Right hindlimb (tissue), 1 donor: ENCODE measurements around the gene UMPS.
"Not testable (repeated sequence)": the region's sequence is repeated elsewhere in the genome, so short reads cannot be mapped to it uniquely, and the experiment has no call there.

Experiments
- DNase-seq: peaks from one replicate; pipeline ENCODE4 v3.0.0-alpha.2; 2018

The UMPS gene

DNA sequence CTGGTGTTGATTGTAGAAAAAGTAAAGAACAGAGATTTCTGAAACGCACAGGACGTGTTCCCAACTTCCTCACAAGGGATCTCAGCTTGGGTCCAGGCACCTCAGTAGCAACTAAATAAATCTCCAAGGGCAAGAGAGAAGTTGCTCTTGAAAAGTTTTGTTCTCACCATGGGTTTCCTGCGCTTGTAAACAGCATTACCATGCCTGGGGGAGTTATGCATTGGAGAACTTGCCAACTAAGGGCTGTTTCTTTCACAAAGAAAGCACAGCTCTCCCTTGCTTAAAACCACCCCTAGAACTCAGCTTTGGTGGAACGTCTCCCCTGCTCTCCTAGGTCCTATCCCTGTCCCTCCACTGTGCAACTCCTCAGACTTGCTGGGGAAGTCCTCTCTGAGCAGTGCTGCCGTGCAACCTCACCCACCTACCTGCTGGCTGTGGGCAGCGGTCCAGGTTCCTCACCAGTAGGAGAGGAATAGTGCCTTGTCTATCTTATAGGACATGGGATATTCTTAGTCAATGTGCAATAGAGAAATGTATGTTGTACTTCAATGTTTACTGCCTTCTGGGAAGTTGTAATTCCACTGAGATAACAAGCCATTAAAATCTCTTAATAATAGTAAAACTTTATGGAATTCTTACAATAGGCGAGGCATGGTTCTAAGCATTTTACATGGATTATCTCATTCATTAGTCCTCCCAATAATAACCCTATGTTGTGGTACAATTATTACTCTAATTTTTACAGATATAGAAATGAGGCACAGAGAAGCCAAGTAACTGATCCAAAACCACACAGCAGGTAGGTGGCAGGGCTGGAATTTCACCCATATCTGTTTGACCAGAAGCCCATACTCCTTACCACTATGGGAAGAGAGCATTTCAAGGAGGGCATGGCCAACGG lies 51.5 kb downstream of the UMPS start:
- no peak for DNase-seq

- not testable (repeated sequence) for DNase-seq
Observed at GRCh38 chr3:124782377-124782712, 52.1 kb downstream of the UMPS start.

DNA sequence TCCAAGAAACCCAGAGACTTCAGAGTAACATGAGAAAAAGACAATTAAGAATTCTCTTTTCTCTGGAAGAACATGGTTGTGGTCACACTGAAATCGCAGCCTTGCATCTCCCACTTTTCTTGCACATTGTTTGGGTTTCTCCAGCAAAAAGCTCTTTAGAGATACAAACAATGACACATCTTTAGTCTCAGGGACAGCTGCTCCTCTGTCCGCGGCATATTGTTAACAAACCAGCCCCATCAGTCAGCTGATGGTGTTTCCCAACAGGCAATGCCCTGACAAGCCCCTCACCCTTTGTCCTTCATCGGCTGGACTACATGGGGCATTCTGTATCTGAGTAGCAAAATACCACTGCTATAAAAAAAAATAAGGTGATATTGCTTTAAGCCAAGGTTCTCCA lies 53.4 kb downstream of the UMPS start:
- no peak for DNase-seq

GRCh38 chr3:124784686-124785382 lies 54.6 kb downstream of the UMPS start:
- DNase-seq, result peak; percentile 59

DNA sequence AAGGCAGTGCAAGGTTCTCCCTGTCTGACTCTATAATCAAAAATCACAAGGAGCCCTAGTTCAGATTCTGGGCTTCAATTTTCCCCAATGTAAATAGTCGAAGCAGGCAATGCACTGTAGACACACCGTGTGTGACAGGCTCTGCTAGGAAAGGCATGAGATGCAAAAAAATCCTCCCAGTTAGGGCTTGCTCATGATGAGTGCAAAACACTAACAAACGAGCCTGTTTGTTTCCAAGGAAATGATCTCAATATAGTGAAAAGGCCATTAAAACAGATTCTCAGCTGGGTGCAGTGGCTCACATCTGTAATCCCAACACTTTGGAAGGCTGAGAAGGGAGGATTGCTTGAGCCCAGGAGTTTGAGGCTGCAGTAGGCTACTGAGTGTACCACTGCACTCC lies 55.7 kb downstream of the UMPS start:
- DNase-seq, result no peak

GRCh38 chr3:124786511-124787241 lies 56.4 kb downstream of the UMPS start:
- DNase-seq, result no peak

GRCh38 chr3:124787476-124788195 lies 57.4 kb downstream of the UMPS start:
- no peak for DNase-seq

- no peak for DNase-seq
Observed at GRCh38 chr3:124788254-124788745, 58.0 kb downstream of the UMPS start.

DNA sequence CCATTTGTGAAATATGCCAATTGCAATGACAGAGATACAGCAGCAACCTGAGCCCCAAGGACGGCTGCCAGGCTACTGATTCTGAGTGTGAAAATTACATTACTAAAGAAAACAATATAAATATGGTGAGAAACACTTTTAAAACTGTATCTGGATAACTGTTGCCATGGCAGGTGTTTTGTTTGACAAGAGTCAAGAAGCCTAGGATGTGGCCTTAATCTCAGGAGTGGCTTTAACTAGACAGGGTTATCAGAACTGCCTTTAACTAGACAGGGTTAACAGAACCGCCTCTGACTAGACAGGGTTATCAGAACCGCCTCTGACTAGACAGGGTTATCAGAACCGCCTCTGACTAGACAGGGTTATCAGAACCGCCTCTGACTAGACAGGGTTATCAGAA lies 58.9 kb downstream of the UMPS start:
- DNase-seq, result not testable (repeated sequence)

- no peak for DNase-seq
Observed at GRCh38 chr3:124791142-124791541, 60.9 kb downstream of the UMPS start.

DNA sequence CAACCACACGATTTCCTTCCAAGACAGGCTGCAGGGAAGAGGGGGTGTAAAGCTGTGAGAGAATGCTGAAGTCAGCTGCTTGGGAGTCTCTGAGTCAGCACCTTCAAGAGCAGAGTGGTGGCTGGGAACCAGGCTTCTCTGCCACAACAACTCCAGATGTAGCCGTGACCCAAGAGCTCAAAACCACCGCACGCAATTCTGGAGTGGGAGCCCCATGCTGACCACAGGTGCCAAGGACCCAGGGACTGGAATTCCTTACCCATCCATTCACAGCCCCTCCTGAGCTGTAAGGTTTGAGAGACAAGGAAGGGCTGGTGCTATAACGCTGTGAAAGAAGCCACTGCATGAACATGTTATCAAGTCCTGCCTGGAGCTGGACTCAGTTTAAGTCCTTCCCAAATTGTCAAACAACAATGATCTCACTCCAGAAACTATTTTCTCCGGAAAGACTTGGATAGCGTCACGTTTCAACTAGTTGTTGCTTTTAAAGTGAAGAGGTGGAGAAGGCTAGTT lies 61.4 kb downstream of the UMPS start:
- peak; percentile 65 for DNase-seq

DNA sequence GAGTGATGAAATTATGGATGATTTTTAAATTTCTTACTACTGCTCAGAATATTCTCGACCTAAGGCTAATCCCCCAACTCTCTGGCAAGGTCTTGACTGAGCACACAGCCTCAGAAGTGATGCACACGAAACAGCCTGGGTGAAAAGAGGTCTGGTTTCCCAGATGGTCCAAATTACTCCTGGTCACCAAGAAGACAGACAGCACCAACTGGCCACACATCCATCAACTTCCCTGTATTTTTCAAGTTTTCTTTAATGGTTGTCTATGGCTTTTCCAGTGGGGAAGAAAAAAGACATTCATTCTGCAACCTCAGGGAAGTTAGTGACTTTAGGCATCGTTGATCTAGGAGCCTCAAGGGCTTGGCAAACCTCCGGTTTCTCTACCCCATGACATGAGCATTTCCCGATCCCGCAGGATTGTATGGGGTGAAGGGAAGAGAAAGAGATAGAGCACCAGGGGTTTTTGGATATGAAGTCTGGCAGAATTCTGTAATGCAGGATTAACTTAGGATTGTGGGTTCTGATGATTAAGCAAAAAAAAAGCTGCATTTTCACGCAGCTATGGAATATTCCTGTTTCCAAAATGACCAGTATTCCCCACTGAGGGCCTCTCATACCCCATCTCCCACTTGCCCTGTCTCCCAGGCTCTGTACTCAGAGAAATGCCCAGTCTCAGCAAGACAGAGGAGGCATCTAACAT lies 62.2 kb downstream of the UMPS start:
- no peak for DNase-seq

- DNase-seq, result no peak
Observed at GRCh38 chr3:124793054-124793739, 62.9 kb downstream of the UMPS start.

- no peak for DNase-seq
Observed at GRCh38 chr3:124796477-124796876, 66.2 kb downstream of the UMPS start.

- DNase-seq, result no peak
Observed at GRCh38 chr3:124797426-124797945, 67.2 kb downstream of the UMPS start.
